Muscle of back (tissue), 11 donors: ENCODE data around the gene MLEC. TPM values are rescaled to one million over a fixed set of nuclear protein-coding genes. Genes with fewer than 3 reads are reported as not detected.
"Not testable (repeated sequence)": the region's sequence is repeated elsewhere in the genome, so short reads cannot be mapped to it uniquely, and the experiment has no call there.

Source experiments
- DNase-seq, 3 donors: peaks; one replicate each; pipeline versions ENCODE4 v3.0.0 to v3.0.0-alpha.2; 2013
- polyA plus RNA-seq, 10 donors: library from polyadenylated mRNA; unstranded; fragments of 120-200 nt; gene quantifications; one replicate each; pipeline ENCODE4 v1.2.1, GENCODE V29; 2013; ENCODE audit not compliant: insufficient read length in 10 of 10

Gene MLEC
- polyA plus RNA-seq, 10 donors = 70.3 to 100 (median 75.3) TPM

GRCh38 chr12:120720234-120720986, 33.5 kb downstream of the MLEC start:
- no peak for DNase-seq

- DNase-seq = no peak
These were observed 34.2 kb downstream of the MLEC start for GRCh38 chr12:120720987-120721801.

GRCh38 chr12:120721866-120722265, 34.9 kb downstream of the MLEC start:
- no peak for DNase-seq

- no peak for DNase-seq
These were observed 35.8 kb downstream of the MLEC start for GRCh38 chr12:120722784-120723183.

- DNase-seq = no peak
These were observed 37.8 kb downstream of the MLEC start for GRCh38 chr12:120724720-120725119.

GRCh38 chr12:120725151-120725658, 38.3 kb downstream of the MLEC start:
- no peak for DNase-seq

GRCh38 chr12:120725659-120726509, 38.9 kb downstream of the MLEC start, which contains the start of gene ACADS:
Gene ACADS, plus strand, starts transcription at chr12:120725826. Its CDS starts 60 bp downstream, at chr12:120725886.
- peak; percentile 82 to 95 (median 91) for DNase-seq

- no peak for DNase-seq
These were observed 39.5 kb downstream of the MLEC start for GRCh38 chr12:120726510-120726793.

GRCh38 chr12:120726961-120727360, 40.0 kb downstream of the MLEC start:
- DNase-seq = no peak

GRCh38 chr12:120732198-120732597, 45.2 kb downstream of the MLEC start:
- DNase-seq = not testable (repeated sequence)

- DNase-seq = no peak
These were observed 46.6 kb downstream of the MLEC start for GRCh38 chr12:120733574-120733973.

GRCh38 chr12:120734210-120734609, 47.3 kb downstream of the MLEC start:
- no peak for DNase-seq

- no peak for DNase-seq
These were observed 48.2 kb downstream of the MLEC start for GRCh38 chr12:120735181-120735580.

- DNase-seq = no peak
These were observed 49.7 kb downstream of the MLEC start for GRCh38 chr12:120736404-120737331.

GRCh38 chr12:120737557-120738251, 50.8 kb downstream of the MLEC start:
- no peak for DNase-seq

- DNase-seq = no peak
These were observed 51.5 kb downstream of the MLEC start for GRCh38 chr12:120738252-120739030.

GRCh38 chr12:120739031-120739762, 52.2 kb downstream of the MLEC start:
- no peak for DNase-seq

- no peak for DNase-seq
These were observed 53.1 kb downstream of the MLEC start for GRCh38 chr12:120739821-120740613.
